ENCODE data around the gene GPR35.
"Not testable (repeated sequence)": the region's sequence is repeated elsewhere in the genome, so short reads cannot be mapped to it uniquely, and the experiment has no call there.

GPR35 gene

GRCh38 chr2:240663546-240664190 lies 38.4 kb downstream of the GPR35 start:
- no peak for DNase-seq

DNA sequence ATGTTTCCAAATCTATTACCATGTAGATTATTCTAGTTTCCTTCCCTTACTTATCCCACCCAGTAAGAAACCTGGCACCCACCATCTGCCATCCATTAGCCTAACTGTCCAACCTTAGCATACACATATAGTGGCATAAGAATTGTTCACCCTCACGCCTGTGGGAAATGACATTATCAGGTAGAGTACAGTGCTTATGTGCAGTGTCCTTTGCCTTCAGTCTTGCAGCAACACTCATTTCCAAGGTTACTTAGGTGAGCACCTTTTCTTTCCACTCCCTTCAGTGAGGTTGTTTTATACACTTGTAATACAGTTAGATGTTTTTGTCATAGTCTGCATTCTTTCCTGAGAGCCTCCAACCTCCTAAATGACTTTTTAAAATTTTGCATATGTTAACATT lies 39.3 kb downstream of the GPR35 start:
- DNase-seq = no peak

GRCh38 chr2:240670402-240670801 lies 45.1 kb downstream of the GPR35 start:
- DNase-seq = no peak

GRCh38 chr2:240670950-240671349 lies 45.7 kb downstream of the GPR35 start:
- no peak for DNase-seq

DNA sequence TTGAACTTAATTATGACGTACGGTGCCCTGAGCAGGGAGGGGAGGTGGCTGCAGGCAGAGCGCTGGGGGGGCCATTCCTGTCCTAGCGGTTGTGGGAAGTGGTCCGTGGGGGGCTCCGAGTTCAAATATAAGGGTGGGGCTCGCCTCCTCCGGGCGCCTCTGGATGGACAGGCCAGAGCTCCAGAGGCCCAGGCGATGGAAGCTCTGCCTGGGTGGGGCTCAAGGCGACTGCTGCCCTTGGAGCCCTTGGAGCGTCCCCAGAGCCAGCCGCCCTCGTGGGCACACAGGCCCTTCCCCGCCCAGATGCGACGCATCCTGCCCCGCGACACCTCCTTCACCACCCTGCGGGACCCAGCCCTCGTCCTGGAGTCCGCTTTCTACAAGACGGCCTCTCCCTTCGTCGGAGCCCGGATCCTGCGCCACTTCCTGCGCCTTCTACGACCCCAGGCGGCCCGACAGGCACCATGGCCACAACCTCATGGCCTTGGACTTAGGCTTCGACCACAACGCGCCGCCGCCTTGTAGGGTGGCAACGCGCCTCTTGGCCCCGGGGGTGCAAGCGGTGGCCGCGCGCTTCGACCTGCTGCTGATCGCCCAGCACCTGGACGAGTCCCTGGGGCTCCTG lies 46.9 kb downstream of the GPR35 start:
- no peak for DNase-seq

DNA sequence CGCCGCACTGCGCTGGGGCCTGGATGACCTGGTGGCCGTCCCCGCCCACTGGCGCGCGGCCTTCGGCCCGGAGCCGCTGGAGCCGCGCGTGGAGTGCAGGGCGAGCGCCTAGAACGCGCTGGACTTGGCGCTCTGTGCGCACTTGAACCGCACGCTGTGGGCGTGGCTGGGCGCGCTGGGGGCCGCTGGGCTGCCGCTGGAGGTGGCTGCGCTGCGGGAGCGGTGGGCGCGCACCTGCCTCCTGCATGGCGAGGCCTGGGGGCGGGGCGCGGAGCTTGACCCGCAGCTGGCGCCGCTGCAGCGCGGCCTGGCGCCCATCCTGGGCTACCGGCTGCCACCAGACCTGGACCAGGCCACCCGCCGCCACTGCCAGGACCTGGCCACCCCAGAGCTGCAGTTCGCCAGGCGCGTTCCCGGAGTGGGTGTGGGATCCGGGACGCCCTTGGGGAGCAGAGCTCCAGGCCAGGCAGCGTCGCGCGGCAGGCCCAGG lies 47.5 kb downstream of the GPR35 start:
- DNase-seq = no peak

- DNase-seq = not testable (repeated sequence)
Observed at GRCh38 chr2:240674461-240675184, 49.3 kb downstream of the GPR35 start.

DNA sequence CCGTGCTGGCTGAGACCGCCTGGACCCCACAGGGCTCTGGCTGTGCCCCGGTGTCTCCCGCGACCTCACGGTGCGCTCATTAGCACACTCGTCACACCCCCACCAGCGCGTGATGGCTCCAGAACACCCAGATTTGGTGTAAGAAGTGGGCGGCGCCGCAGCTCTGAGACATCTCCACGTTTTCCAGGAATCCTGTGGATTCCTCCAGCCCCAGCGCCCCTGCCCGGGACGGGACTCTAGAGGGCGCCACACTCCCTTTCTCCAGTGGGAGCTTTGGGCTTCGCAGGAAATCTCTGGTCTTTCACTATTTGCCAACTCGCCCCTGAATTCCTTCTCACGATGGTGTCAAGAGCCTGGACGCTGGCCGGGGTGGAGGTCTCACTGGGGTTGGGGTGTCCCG lies 50.1 kb downstream of the GPR35 start:
- not testable (repeated sequence) for DNase-seq

DNA sequence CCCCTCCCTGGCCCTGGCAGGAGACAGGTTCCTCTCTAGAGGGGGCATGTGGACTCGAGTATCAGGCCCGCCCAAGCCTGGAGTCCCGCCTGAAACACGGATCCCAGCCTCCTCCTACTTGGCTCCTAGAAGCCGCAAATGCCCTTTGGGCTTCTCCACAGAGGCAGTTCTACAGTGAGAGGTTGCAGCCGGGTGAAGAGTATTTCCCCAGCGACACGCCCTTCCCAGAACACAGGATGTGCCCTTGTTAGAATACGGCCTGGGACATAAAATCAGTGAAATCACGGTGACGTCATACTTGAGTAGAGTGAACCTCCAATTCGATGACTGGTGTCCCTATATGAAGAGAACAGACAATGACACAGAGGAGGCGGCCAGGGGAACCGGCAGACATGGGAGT lies 52.8 kb downstream of the GPR35 start:
- not testable (repeated sequence) for DNase-seq

DNA sequence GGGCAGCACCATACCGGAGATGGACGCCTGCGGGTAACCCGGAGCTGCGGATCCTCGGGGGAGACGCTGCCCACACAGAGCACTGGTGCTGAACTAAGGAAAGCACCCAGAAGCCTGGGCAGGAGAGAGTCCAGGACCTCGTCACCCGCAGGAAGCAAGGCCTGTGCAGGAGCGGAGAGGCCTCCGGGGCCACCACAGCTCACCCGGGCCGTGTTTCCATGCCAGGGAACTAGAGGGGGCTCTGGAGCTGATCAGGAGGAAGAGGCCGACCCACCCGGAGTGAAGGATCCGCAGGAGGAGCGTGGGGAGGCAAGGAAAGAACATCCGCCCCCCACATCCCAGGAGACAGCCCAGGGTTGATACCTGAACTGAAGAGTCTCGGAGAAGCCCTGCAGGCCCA lies 53.6 kb downstream of the GPR35 start:
- DNase-seq = not testable (repeated sequence)

- not testable (repeated sequence) for DNase-seq
Observed at GRCh38 chr2:240680185-240680584, 54.9 kb downstream of the GPR35 start.
